Rectal smooth muscle tissue (tissue), 1 donor: ENCODE measurements around the gene LDLRAD4.

Source experiments
- H3K27ac ChIP-seq: one replicate; pipeline ENCODE4 v1.7.0; 2013; ENCODE audit warnings: low read depth, low read length, inconsistent platforms
- H3K27me3 ChIP-seq: one replicate; pipeline ENCODE4 v1.7.0; 2013; ENCODE audit warnings: low read length; ENCODE audit not compliant: control insufficient read depth, insufficient read depth
- H3K36me3 ChIP-seq: one replicate; pipeline ENCODE4 v1.7.0; 2013; ENCODE audit warnings: low read length; ENCODE audit not compliant: control insufficient read depth, insufficient read depth
- H3K4me1 ChIP-seq: one replicate; pipeline ENCODE4 v1.7.0; 2013; ENCODE audit warnings: low read length; ENCODE audit not compliant: control insufficient read depth, insufficient read depth
- H3K4me3 ChIP-seq: one replicate; pipeline ENCODE4 v1.7.0; 2013; ENCODE audit warnings: low read length
- H3K9ac ChIP-seq: one replicate; pipeline ENCODE4 v1.7.0; 2013; ENCODE audit warnings: low read length

The LDLRAD4 gene

DNA sequence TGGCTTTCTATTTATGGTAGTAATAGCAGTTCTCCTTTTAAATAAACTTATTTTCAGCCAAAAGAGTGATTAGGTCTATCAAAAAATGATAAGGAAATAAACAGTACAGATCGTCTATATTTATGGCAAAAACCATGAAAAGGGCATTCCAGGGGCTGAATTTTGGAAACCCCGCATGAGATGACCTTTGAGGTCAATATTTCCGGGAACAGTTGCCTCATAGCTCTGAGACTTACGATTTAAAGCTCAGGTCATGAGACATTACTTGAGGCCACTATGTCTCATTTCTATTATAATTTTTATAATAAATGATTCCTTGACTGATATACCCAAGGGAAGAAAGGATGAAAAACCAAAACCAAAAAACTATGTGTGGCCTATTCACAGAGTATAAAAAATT, 101.1 kb downstream of the LDLRAD4 start:
- Histone ChIP-seq H3K9ac (no peak overlapping the region), H3K4me1 (peaks cover 7% of the 10 kb centered on the region), H3K36me3 (peaks cover 2% of the 10 kb centered on the region), H3K27me3 (no peaks in the 10 kb centered on the region), H3K27ac (peak overlapping the region; percentile 40), H3K4me3 (no peak overlapping the region)

DNA sequence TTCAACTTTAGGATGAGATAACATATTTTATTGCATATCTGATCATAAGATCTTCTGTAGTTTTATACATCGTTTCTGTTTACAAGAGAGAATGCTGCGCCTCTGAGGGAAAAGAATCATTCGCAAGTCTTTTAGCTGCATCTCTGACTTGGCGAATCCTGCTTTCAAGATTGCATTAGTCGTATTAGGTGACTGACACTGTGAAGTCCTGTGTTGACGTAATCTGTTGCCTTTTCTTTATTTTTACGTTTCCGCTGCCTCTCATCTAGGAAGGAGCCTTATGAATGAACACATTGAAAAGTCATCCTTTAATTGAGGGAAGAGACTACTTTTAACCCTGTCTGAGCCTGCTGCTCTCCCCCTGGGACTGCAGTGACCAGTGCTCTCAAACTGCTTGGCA, 101.5 kb downstream of the LDLRAD4 start:
- Histone ChIP-seq H3K4me3 (no peak overlapping the region), H3K27ac (no peak overlapping the region)

GRCh38 chr18:13320891-13321425, 102.4 kb downstream of the LDLRAD4 start:
- H3K36me3 ChIP-seq, result no peaks in the 10 kb centered on the region
- H3K27ac ChIP-seq, result no peak overlapping the region

More for the DNA sequence above, 101.5 kb downstream of the LDLRAD4 start:
- Histone ChIP-seq H3K27me3 (no peaks in the 10 kb centered on the region), H3K36me3 (no peaks in the 10 kb centered on the region), H3K9ac (no peak overlapping the region), H3K4me1 (peaks cover 7% of the 10 kb centered on the region)

GRCh38 chr18:13321923-13322322, 103.4 kb downstream of the LDLRAD4 start:
- Histone ChIP-seq H3K36me3 (no peaks in the 10 kb centered on the region), H3K27ac (no peak overlapping the region), H3K27me3 (no peaks in the 10 kb centered on the region), H3K4me1 (peaks cover 7% of the 10 kb centered on the region), H3K9ac (no peak overlapping the region), H3K4me3 (no peak overlapping the region)

More at GRCh38 chr18:13320891-13321425, 102.4 kb downstream of the LDLRAD4 start:
- H3K27me3 ChIP-seq, result no peaks in the 10 kb centered on the region
- peaks cover 7% of the 10 kb centered on the region for H3K4me1 ChIP-seq
- H3K9ac ChIP-seq, result no peak overlapping the region
- no peak overlapping the region for H3K4me3 ChIP-seq

DNA sequence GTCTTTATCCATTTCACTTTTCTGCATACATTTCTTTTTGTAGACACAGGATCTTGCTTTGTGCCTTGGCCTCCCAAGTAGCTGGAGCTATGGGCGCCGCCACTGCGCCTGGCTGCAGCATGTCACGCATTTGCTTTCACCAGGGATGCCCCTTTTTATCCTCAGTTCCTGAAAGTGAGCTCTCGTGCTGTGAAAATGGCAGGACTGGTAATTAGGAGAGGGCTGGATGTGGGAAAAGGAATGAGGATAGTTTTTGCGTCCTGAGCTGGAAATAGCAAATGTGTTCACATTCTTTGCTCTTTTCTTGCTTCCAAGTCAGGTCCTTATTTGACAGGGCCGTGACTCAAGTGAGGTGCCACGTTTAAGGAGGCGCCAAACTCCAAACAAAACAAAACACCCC, 104.6 kb downstream of the LDLRAD4 start:
- Histone ChIP-seq H3K4me3 (no peak overlapping the region), H3K9ac (no peak overlapping the region), H3K27ac (no peak overlapping the region), H3K36me3 (no peaks in the 10 kb centered on the region), H3K27me3 (no peaks in the 10 kb centered on the region), H3K4me1 (peaks cover 7% of the 10 kb centered on the region)

DNA sequence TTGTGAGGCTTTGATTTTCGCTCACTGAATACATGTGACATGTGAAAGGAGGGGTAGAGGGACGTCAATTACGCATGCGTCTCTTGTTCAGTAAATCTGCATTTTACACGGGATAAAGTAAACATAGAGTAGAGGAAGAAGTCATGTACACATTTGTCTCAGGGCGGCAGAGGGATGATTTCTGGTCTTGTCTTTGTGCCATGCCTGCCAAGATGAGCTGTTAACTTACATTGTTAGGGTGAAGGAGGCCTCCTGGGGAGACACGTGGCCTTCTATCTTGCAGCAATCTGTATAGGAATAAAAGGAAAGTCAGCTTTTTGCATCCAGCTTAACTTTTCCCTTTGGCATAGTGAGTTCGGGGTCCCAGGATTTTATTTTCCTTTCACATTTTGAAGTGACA, 106.3 kb downstream of the LDLRAD4 start:
- Histone ChIP-seq H3K36me3 (no peaks in the 10 kb centered on the region), H3K27me3 (no peaks in the 10 kb centered on the region), H3K27ac (no peak overlapping the region), H3K4me3 (no peak overlapping the region), H3K9ac (no peak overlapping the region), H3K4me1 (no peaks in the 10 kb centered on the region)

DNA sequence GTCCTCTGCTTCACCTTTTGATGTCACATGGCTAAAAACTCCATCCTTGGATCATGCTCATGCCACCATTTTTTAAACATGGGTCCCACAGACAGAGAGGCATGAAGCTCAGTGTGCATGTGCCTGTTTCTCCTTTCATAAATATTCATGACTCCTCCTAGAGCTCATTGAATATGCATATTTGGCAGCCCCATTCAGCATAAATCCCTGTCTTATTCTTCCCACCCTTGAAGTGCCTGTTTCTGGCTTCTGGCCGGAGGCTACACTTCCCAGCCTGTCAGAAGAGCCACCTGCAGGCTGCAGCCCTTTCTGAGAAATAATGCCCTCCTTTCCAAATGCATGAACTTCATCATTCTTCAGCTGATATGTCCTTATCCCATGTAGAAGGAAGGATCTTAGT, 109.7 kb downstream of the LDLRAD4 start:
- Histone ChIP-seq H3K9ac (no peak overlapping the region), H3K4me1 (no peaks in the 10 kb centered on the region), H3K27ac (no peak overlapping the region), H3K36me3 (no peaks in the 10 kb centered on the region), H3K4me3 (no peak overlapping the region), H3K27me3 (no peaks in the 10 kb centered on the region)

DNA sequence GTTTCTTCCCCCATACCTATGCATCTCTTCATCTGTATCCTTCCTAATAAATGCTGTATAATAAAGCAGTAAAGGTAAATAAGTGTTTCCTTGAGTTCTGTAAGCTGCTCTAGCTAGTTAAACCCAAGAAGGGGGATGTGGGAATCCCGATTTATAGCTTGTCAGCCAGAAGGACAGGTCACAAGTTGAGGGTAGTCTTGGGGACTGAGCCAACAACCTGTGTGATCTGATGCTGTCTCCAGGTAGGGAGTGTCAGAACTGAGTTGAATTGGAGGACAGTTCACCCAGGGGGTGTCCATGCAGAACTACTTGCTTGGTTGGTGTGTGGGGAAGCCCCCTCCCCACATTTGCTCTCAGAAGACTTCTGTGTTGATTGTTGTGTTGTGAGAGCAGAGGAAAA, 112.4 kb downstream of the LDLRAD4 start:
- no peaks in the 10 kb centered on the region for H3K36me3 ChIP-seq
- no peak overlapping the region for H3K27ac ChIP-seq
- H3K4me1 ChIP-seq, result no peaks in the 10 kb centered on the region
- H3K27me3 ChIP-seq, result no peaks in the 10 kb centered on the region
- no peak overlapping the region for H3K9ac ChIP-seq
- H3K4me3 ChIP-seq, result no peak overlapping the region

DNA sequence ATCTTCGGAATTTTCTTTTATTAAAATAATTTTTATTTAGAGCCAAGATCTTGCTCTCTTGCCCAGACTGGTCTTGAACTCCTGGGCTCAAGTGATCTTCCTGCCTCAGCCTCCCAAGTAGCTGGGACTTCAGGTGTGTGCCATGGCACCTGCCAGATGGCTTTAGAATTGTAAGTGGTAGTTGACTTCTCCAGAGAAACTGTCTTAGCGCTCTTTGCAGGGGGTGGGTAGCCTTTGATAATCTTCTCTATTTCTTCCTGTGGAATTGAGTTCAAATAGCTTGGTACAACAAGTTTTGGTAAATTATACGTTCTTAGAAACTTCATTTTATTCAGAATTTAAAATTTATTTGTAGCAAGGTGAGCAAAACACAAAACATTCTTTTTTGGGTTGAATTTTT, 113.3 kb downstream of the LDLRAD4 start:
- Histone ChIP-seq H3K27ac (no peak overlapping the region), H3K9ac (no peak overlapping the region), H3K4me3 (no peak overlapping the region), H3K4me1 (no peaks in the 10 kb centered on the region), H3K36me3 (no peaks in the 10 kb centered on the region), H3K27me3 (no peaks in the 10 kb centered on the region)

DNA sequence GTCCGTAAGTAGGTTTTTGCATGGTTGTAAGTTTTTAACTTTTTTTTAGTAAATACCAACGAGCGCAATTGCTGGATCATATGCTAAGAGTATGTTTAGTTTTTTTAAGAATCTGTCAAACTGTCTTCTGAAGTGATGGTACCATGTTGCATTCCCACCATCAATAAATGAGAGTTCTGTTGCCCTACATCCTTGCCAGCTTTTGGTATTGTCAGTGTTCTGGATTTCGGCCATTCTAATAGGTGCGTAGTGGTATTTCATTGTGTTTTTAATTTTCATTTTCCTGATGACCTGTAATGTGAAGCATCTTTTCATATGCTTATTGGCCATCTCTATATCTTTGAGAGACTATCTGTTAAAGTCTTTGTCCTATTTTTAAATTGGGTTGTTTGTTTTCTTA, 114.3 kb downstream of the LDLRAD4 start:
- no peak overlapping the region for H3K4me3 ChIP-seq
- H3K27ac ChIP-seq, result no peak overlapping the region
- H3K4me1 ChIP-seq, result no peaks in the 10 kb centered on the region
- no peak overlapping the region for H3K9ac ChIP-seq
- H3K27me3 ChIP-seq, result no peaks in the 10 kb centered on the region
- H3K36me3 ChIP-seq, result no peaks in the 10 kb centered on the region

- H3K27ac ChIP-seq, result no peak overlapping the region
- no peaks in the 10 kb centered on the region for H3K36me3 ChIP-seq
- no peak overlapping the region for H3K4me3 ChIP-seq
- H3K4me1 ChIP-seq, result no peaks in the 10 kb centered on the region
- H3K9ac ChIP-seq, result no peak overlapping the region
- no peaks in the 10 kb centered on the region for H3K27me3 ChIP-seq
Measured at GRCh38 chr18:13335903-13336302, 117.3 kb downstream of the LDLRAD4 start.

- Histone ChIP-seq H3K27me3 (no peaks in the 10 kb centered on the region), H3K27ac (no peak overlapping the region), H3K4me3 (no peak overlapping the region), H3K4me1 (no peaks in the 10 kb centered on the region), H3K9ac (no peak overlapping the region), H3K36me3 (no peaks in the 10 kb centered on the region)
Measured at GRCh38 chr18:13336841-13337240, 118.3 kb downstream of the LDLRAD4 start.

GRCh38 chr18:13337369-13337768, 118.8 kb downstream of the LDLRAD4 start:
- Histone ChIP-seq H3K9ac (no peak overlapping the region), H3K4me3 (no peak overlapping the region), H3K27ac (no peak overlapping the region), H3K36me3 (no peaks in the 10 kb centered on the region), H3K27me3 (no peaks in the 10 kb centered on the region), H3K4me1 (no peaks in the 10 kb centered on the region)
